Bronchial epithelial cell (primary cell): ENCODE measurements around the gene DEFB124. TPM values are rescaled to one million over a fixed set of nuclear protein-coding genes. Genes with fewer than 3 reads are reported as not detected.
"Not testable (repeated sequence)": the region's sequence is repeated elsewhere in the genome, so short reads cannot be mapped to it uniquely, and the experiment has no call there.

Source experiments
- DNase-seq: peaks from one replicate; pipeline ENCODE4 v3.0.0-alpha.2; 2010; ENCODE audit warnings: low read depth
- FAIRE-seq: peaks from 2 replicates; lab custom pipeline; 2011; peaks lifted over from hg19 to GRCh38; lab: Jason Lieb, UNC
- H3K27me3 ChIP-seq: 2 replicates; pipeline ENCODE4 v1.5.1; 2011; ENCODE audit warnings: low read length; ENCODE audit not compliant: control insufficient read depth, insufficient read depth
- H3K36me3 ChIP-seq: 2 replicates; pipeline ENCODE4 v1.5.1; 2011; ENCODE audit warnings: low read length; ENCODE audit not compliant: control insufficient read depth, insufficient read depth
- H3K4me3 ChIP-seq: 2 replicates; pipeline ENCODE4 v1.5.1; 2011; ENCODE audit warnings: mild to moderate bottlenecking, low read depth, low read length, control low read depth
- CTCF ChIP-seq: IDR thresholded peaks from 2 replicates; pipeline ENCODE4 v1.5.1; 2011; ENCODE audit warnings: mild to moderate bottlenecking, moderate library complexity, low read length, control low read depth, inconsistent platforms; ENCODE audit not compliant: insufficient read depth, severe bottlenecking
- total RNA-seq: library from RNA; depleted of rRNA; stranded (reverse); fragments of >200 nt; gene quantifications from 2 replicates; pipeline ENCODE4 v1.2.1, GENCODE V29; 2014

Gene DEFB124
- total RNA-seq = not detected in 2 replicates

- H3K36me3 ChIP-seq = no peaks in the 10 kb centered on the region
- peaks cover 4% of the 10 kb centered on the region for H3K27me3 ChIP-seq
- no peak for DNase-seq
- FAIRE-seq = no peak
- no peak for TF ChIP-seq CTCF
- no peak within 1 kb of the TSS for H3K4me3 ChIP-seq
Measured at GRCh38 chr20:31474758-31475427, at the start of gene DEFB124, which contains the start of gene REM1. Gene DEFB124 (minus strand): TSS chr20:31475127. CDS start chr20:31473013, 2,114 bp downstream. Gene REM1 (plus strand): TSS chr20:31475288. CDS start chr20:31476446, 1,158 bp downstream.

GRCh38 chr20:31523361-31524283 is 48.7 kb upstream of the DEFB124 start:
- peak; percentile 50 for FAIRE-seq
- no peak for DNase-seq
- Histone ChIP-seq H3K27me3 (no peaks in the 10 kb centered on the region), H3K4me3 (no peak overlapping the region), H3K36me3 (peaks cover 18% of the 10 kb centered on the region)
- no peak for TF ChIP-seq CTCF

- H3K27me3 ChIP-seq = no peaks in the 10 kb centered on the region
- no peak overlapping the region for H3K4me3 ChIP-seq
- H3K36me3 ChIP-seq = peaks cover 14% of the 10 kb centered on the region
- FAIRE-seq = no peak
- TF ChIP-seq CTCF = no peak
- DNase-seq = no peak
Measured at GRCh38 chr20:31522731-31523130, 47.8 kb upstream of the DEFB124 start.

- DNase-seq, H3K27me3 ChIP-seq, H3K36me3 ChIP-seq, H3K4me3 ChIP-seq, FAIRE-seq: not testable (repeated sequence)
Measured at GRCh38 chr20:31521267-31521666, 46.3 kb upstream of the DEFB124 start.

GRCh38 chr20:31517373-31517772 is 42.4 kb upstream of the DEFB124 start:
- no peak overlapping the region for H3K4me3 ChIP-seq
- FAIRE-seq (no peak), DNase-seq (peak; percentile 57)
- no peaks in the 10 kb centered on the region for H3K27me3 ChIP-seq
- H3K36me3 ChIP-seq = peaks cover 7% of the 10 kb centered on the region
- peak; percentile 26 for TF ChIP-seq CTCF

GRCh38 chr20:31516651-31517050 is 41.7 kb upstream of the DEFB124 start:
- DNase-seq (no peak), FAIRE-seq (no peak)
- Histone ChIP-seq H3K4me3 (no peak overlapping the region), H3K27me3 (no peaks in the 10 kb centered on the region), H3K36me3 (peaks cover 5% of the 10 kb centered on the region)
- TF ChIP-seq CTCF = no peak
